Calu3 (cell line): ENCODE data around the gene ANGPTL1. TPM values are rescaled to one million over a fixed set of nuclear protein-coding genes. Genes with fewer than 3 reads are reported as not detected.
A peak's percentile ranks its signal among the peaks of the same experiment; 100 is the strongest.

Source experiments
- Bru-seq: library from RNA; stranded (reverse); fragments of 400-500 nt; gene quantifications from one replicate; lab custom pipeline; 2021; lab: Mats Ljungman, UMichigan
- BruChase-seq, 2 experiments: library from RNA; stranded (reverse); fragments of 400-500 nt; gene quantifications; one replicate each; lab custom pipeline; 2021; lab: Mats Ljungman, UMichigan
- BruUV-seq: library from RNA; stranded (reverse); fragments of 400-500 nt; replicated peaks from 2 replicates; lab custom pipeline; 2021; lab: Mats Ljungman, UMichigan
- CTCF ChIA-PET: fragments of 300-600 bp; sonication (Branson Sonifier 250); formaldehyde crosslinking; loops from one replicate; lab custom pipeline; 2022; ENCODE audit warnings: antibody characterized with exemption; lab: Charles Lee
- DNase-seq: peaks from one replicate; pipeline ENCODE4 v3.0.0; 2022
- H3K27ac Mint-ChIP-seq: one replicate; pipeline ENCODE4 v1.8.0; 2022; ENCODE audit warnings: mixed read lengths; ENCODE audit not compliant: unreplicated experiment
- H3K27me3 Mint-ChIP-seq: one replicate; pipeline ENCODE4 v1.8.0; 2022; ENCODE audit warnings: mixed read lengths; ENCODE audit not compliant: unreplicated experiment
- H3K36me3 Mint-ChIP-seq: one replicate; pipeline ENCODE4 v1.8.0; 2022; ENCODE audit warnings: mild to moderate bottlenecking, moderate library complexity, mixed read lengths; ENCODE audit not compliant: insufficient read depth, unreplicated experiment
- H3K4me1 Mint-ChIP-seq: one replicate; pipeline ENCODE4 v1.8.0; 2022; ENCODE audit warnings: mild to moderate bottlenecking, low read depth, mixed read lengths; ENCODE audit not compliant: unreplicated experiment
- H3K4me3 Mint-ChIP-seq: one replicate; pipeline ENCODE4 v1.8.0; 2022; ENCODE audit warnings: mild to moderate bottlenecking, low read depth, moderate library complexity, mixed read lengths; ENCODE audit not compliant: unreplicated experiment
- H3K9me3 Mint-ChIP-seq: one replicate; pipeline ENCODE4 v1.8.0; 2022; ENCODE audit warnings: low read depth, mixed read lengths; ENCODE audit not compliant: unreplicated experiment
- CTCF ChIP-seq: fragments of 200-600 bp; IDR thresholded peaks from one replicate; pipeline ENCODE4 v1.8.0; 2022; ENCODE audit warnings: antibody characterized with exemption; ENCODE audit not compliant: unreplicated experiment
- intact Hi-C: fragments of 100-400 bp; cut with micrococcal nuclease; formaldehyde crosslinking; loops from one replicate; pipeline ENCODE4 v1.10.0; 2022; ENCODE audit not compliant: unreplicated experiment
- long read RNA-seq: library from polyadenylated mRNA; stranded (forward); transcript quantifications from one replicate; pipeline ENCODE4 v2.0.0, GENCODE V29; 2022
- total RNA-seq: library from RNA; stranded (reverse); gene quantifications from 2 replicates; pipeline ENCODE4 v1.2.3, GENCODE V29; 2022

Gene ANGPTL1
- total RNA-seq (0.35 and 0.59 TPM in 2 replicates), Bru-seq, nascent RNA (percentile 13 among the genes with signal in this experiment), BruChase-seq, experiment 1, labeled RNA remaining after a 6-hour chase (percentile 13 among the genes with signal in this experiment), BruChase-seq, experiment 2, labeled RNA remaining after a 2-hour chase (percentile 9 among the genes with signal in this experiment)
- long read RNA-seq, partial matches to known transcripts = 0 of 7 reads
- long read RNA-seq, other reads (novel, unspliced or antisense) = 6 of 7 reads

DNA sequence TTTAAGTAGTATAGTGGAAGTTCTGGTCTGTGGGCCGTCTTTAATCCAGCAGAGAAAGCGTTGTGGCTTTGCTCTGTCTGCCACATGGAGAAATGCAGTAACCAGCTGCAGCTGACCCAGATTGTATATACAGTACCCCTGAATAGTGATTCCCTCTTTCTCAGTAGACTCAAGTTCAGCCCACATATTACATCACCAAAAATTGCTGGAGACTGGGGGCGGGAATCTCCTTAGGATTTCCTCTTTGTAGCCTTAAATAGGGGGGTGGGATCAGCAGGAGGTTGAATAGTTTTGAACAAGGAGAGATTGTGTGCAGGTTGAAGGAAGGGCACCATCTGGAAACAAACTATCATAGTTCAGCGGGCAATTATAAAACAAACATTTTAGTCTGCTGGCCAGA lies at the start of gene ANGPTL1:
TSS of gene ANGPTL1 (minus strand) at position 134 of the 400 bp plus-strand sequence. CDS start 5,301 bp downstream, outside the sequence.
- Mint-ChIP-seq H3K4me3 (peak within 1 kb of the TSS; percentile 6), H3K27ac (peak within 1 kb of the TSS; percentile 33), H3K9me3 (no peaks in the 10 kb centered on the region), H3K27me3 (no peaks in the 10 kb centered on the region), H3K36me3 (no peaks in the 10 kb centered on the region), H3K4me1 (peaks cover 36% of the 10 kb centered on the region)
- BruUV-seq = no TSS peak
- TF ChIP-seq CTCF = no peak
- no peak for DNase-seq
- CTCF ChIA-PET = interaction anchor here (1.2 to 3.0 kb wide), 3 partner anchors 54 to 339 kb away, joined by 3 to 14 read pairs (median 6); no protein-coding TSS in a partner anchor
- intact Hi-C loops = loop anchor here (5.0 kb wide), 2 partner anchors 144 to 329 kb away; partner anchors contain the start of gene RALGPS2

GRCh38 chr1:178919581-178919980 lies 48.7 kb upstream of the ANGPTL1 start:
- TF ChIP-seq CTCF = no peak
- Mint-ChIP-seq H3K4me3 (no peak overlapping the region), H3K4me1 (no peaks in the 10 kb centered on the region), H3K27me3 (no peaks in the 10 kb centered on the region), H3K9me3 (no peaks in the 10 kb centered on the region), H3K36me3 (peaks cover 2% of the 10 kb centered on the region), H3K27ac (no peak overlapping the region)
- no TSS peak for BruUV-seq
- DNase-seq = no peak
- CTCF ChIA-PET = no interaction called here
- intact Hi-C loops = no loop called here

DNA sequence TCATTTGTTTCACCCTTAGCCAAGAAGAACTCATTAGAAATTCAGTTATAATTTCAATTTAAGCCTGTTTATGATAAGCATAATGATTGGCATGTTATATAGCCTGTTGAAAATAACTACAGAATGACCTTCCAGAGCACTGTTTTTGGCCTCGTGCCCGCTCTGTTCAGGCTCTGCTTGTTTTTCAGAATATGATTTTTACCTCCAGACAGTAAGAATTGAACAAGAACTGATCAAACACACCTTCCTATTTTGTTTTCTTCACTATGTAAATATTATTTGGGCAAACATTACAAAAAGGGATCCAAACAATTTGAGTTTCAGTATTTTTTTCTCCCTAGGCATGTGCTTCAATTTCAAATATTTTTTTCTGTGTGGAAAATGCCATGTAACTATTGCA lies 48.1 kb upstream of the ANGPTL1 start:
- intact Hi-C loops = no loop called here
- CTCF ChIA-PET = no interaction called here
- peaks cover 7% of the 10 kb centered on the region for H3K36me3 Mint-ChIP-seq
- no peak for DNase-seq
- no peak for TF ChIP-seq CTCF
- H3K27ac Mint-ChIP-seq = no peak overlapping the region
- H3K4me3 Mint-ChIP-seq = no peak overlapping the region
- H3K27me3 Mint-ChIP-seq = no peaks in the 10 kb centered on the region
- H3K9me3 Mint-ChIP-seq = no peaks in the 10 kb centered on the region
- no TSS peak for BruUV-seq
- H3K4me1 Mint-ChIP-seq = no peaks in the 10 kb centered on the region

DNA sequence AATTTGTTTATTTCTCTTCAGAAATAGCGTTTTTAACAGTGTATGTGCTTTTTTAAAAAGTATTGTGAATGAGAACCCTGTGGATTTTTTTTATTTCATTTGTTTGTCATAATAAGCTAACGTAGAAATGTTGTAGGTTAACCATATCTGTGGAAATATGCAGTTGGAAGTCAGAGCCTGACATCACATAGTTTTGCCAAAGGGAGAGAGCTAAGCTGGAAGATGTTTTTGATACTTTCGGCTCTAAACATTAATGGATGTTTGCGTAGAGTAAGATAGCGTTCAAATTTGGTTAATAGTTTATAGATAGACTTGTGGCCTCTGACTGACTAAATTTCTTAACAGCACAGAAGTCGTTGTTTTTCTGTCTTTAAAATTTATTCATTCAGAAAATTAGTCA lies 47.4 kb upstream of the ANGPTL1 start:
- H3K27ac Mint-ChIP-seq = no peak overlapping the region
- CTCF ChIA-PET = no interaction called here
- DNase-seq = no peak
- H3K9me3 Mint-ChIP-seq = no peaks in the 10 kb centered on the region
- intact Hi-C loops = no loop called here
- no TSS peak for BruUV-seq
- H3K27me3 Mint-ChIP-seq = no peaks in the 10 kb centered on the region
- peaks cover 7% of the 10 kb centered on the region for H3K36me3 Mint-ChIP-seq
- no peaks in the 10 kb centered on the region for H3K4me1 Mint-ChIP-seq
- no peak for TF ChIP-seq CTCF
- H3K4me3 Mint-ChIP-seq = no peak overlapping the region
